ENCODE data around the gene DGKI. TPM values are rescaled to one million over a fixed set of nuclear protein-coding genes. Genes with fewer than 3 reads are reported as not detected.

DGKI gene
- polyA plus RNA-seq, 1 donor: 1.6 TPM

DNA sequence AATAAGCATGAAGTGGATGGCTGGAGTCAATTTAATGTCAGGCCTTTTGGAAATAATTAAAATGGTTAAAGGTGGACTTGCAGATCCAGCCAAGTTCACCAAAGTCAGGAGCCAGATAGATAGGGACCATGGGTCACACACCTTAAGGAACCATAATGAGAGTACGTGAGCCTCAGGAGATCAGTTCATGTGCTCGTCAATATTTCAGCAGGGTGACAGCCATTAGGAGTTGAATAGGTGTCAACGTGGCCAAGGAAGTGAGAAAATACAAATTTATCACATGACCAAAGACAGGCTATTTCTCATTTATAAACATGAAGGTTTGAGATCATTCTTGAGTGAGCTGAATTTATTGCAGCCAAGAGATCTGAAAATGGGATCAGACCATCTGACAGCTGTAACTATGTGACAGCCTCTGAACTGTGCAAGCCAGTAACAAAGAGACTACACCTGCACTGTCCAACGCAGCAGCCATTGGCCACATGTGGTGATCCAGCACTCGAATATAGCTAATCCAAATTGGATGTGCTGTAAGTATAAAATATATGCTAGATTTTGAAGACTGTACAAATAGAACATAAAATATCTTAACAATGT, 253.6 kb downstream of the DGKI start:
- no peak for DNase-seq

DNA sequence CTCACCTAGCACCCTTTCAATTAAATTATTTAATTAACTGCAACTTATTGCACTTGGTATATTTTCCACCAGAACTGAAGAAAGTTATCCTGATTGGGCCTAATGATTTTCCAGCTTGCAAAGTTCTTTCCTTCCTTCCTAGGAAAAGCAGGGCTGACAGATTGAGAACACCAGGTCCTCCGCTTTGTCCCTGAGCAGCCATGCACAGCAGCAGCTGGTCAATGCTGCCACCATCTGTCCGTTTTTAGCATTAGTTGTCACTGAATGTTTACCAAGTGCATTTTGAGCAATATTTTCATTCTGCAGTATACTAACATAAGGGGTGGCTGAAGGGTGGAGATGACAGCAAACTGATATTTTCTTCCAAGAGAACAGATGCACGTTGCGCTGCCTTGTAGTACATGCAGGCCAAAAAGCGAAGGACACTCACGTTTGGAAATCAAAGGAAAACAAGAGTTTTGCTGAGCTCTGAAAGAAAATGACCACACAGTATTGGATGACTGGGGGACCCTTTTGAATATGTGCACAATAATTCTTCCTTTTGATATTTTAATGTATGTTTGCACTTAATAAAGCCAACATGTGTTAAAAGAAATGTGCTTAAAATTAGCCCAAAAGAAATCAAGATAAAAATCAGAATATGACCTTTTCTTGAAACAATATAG, 254.4 kb downstream of the DGKI start:
- peak; percentile 64 for DNase-seq

DNA sequence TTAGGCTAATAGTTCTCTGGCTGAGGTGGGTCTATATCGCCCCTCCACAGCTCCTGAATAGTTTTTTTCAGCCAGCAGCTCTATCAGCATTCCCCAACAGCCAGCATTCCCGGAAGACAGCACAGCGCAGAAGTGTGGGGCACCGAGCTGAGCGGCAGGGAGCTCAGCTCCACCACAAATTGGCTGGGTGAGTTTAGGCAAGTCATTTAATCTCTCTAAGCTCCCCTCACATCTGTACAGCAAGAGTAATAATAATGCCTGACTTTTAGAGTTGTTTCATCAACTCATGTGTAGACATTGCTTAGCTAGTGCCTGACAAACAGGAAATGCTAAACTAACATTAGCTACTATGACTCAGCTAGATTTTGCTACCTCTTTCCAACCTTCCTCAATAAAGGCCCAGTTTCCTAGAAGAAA, 255.3 kb downstream of the DGKI start:
- no peak for DNase-seq

- no peak for DNase-seq
Observed at GRCh38 chr7:137590756-137591305, 255.9 kb downstream of the DGKI start.

DNA sequence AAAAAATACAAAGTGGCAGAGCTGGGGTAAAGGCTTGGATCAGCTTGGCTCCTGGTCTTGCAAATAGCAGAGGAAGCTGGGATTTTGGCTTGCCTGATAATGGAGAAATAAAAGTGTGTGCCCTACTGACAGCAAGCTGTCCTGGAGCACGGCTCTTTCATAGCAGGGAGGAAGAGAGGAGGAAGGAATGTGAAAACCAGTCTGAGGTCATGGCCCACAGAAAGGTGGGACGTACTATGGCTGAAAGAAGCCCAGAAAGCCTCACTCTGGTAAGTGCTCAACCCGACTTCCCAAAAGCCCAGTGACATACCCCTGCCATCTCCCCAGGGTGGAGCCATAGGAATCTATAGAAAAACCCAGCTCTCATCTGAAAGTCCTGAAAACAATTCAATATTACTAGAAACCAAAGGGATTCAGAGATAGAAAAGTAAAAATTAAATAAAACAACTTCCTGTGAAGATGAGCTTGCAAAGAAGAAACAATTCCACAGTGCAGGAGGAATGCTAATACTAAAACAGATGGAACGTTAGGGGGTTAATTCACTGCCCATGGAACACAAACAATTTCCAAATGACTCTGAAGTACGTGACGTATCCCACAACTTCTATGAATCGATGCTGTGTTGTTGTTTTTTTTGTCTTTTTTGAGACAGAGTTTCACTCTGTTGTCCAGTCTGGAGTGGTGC, 256.6 kb downstream of the DGKI start:
- DNase-seq: no peak

- DNase-seq: no peak
Observed at GRCh38 chr7:137587326-137587725, 259.4 kb downstream of the DGKI start.

GRCh38 chr7:137585591-137585990, 261.2 kb downstream of the DGKI start:
- DNase-seq: no peak

DNA sequence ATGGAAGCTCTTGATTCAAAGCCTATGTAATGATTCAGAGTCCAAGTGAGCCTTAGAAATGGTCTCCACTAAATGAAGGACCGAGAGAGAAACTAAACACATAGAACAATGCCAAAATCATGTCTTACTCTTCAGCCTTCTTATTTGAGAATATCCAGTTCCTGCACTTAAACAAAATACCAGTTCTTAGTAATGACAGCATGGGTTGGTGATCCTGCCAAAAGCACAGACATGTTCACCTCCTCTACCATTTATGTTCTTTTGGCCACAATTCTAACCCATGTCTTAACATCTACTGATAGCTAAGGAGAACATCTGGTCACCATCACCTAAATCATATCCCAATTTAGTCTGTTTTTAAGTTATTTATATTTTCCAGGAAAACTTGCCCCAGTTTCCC, 263.6 kb downstream of the DGKI start:
- no peak for DNase-seq

- DNase-seq: no peak
Observed at GRCh38 chr7:137579913-137580640, 266.7 kb downstream of the DGKI start.

GRCh38 chr7:137578541-137578940, 268.2 kb downstream of the DGKI start:
- DNase-seq: no peak

DNA sequence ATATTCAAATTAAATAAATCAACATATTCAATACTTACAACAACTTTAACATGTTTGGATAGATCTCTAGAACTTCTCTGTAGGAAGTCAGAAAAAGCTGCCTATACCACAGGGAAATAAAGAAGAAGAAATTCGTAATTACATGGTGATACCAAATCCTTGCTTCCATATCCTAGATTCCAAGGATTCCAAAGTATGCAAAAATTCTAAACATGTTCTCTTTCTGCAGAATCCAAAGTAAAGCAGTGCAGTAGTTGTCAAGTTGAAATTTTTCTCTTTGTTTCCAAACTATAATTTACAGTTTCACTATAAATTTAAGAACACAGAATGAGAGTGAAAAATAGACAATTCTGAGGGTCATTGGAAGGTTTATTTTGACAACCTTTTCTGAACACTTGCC, 269.6 kb downstream of the DGKI start:
- DNase-seq: no peak

DNA sequence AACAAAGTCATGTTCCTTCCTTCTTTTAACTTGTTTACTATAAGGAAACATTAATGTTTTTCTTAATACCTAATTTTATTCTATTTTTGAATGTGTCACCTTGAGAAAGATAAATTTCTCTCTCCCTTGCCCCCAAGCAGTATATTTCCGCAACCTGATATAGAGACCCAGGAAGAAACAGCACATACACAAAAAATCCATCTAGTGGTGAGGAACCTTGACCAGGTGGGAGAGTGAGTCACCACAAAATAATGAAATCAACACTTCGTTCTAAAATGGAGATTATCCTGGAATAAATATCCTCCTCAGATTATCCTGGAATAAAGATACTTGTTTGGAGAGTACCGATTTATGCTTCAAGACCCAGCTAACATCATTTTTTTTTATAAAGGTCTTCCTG, 270.3 kb downstream of the DGKI start:
- no peak for DNase-seq

- no peak for DNase-seq
Observed at GRCh38 chr7:137574812-137575211, 272.0 kb downstream of the DGKI start.

GRCh38 chr7:137572056-137572784, 274.6 kb downstream of the DGKI start:
- no peak for DNase-seq

DNA sequence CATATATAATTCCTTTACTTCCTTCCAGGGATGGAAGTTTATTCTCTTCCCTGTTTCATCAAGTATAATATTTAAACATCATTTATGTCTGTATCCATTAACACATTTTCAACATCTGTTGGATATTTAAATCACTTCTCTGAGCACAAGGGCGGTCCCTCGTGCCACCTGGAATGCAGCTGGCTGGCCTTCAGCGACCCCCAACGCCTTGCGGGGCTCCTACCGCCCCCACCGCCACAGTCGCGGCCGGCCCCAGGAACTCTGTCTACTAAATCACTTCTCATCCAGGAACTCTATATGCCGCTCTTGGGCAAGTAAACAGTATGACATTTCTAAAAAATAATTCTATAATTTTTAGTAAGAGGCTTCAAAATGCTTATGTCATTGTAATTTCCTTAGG, 282.1 kb downstream of the DGKI start:
- DNase-seq: no peak

- no peak for DNase-seq
Observed at GRCh38 chr7:137563981-137564380, 282.8 kb downstream of the DGKI start.

- DNase-seq: no peak
Observed at GRCh38 chr7:137547485-137547884, 299.3 kb downstream of the DGKI start.

GRCh38 chr7:137546671-137547070, 300.1 kb downstream of the DGKI start:
- DNase-seq: no peak

- DNase-seq: no peak
Observed at GRCh38 chr7:137546009-137546408, 300.8 kb downstream of the DGKI start.

DNA sequence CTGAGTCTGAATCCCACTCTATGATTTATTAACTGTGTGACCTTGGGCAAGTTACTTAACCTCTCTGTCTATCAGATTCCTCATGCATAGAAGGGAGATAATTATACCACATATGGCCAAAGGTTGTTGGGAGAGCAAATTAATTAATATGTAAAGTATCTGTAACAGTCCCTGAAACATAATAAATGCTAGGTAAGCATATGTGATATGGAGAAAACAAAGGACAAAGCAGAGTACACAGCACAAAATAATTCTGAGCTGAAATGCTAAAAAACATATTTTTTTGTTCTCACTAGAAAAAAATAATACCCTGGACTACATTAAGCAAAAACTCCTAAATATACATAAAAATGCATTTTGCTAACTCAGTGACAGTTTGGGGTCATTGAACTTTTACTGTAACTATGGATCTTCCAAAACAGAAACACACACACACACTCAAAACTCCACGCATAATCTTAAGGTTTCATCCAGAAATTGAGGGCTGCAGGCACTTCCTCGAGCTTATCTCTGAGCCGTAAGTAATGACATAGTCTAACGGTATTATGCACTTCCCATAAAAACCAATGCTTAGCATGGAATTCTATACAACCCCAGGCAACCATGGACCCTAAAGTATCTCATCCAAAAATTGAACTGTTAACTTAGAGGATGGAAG, 301.6 kb downstream of the DGKI start:
- DNase-seq: no peak

DNA sequence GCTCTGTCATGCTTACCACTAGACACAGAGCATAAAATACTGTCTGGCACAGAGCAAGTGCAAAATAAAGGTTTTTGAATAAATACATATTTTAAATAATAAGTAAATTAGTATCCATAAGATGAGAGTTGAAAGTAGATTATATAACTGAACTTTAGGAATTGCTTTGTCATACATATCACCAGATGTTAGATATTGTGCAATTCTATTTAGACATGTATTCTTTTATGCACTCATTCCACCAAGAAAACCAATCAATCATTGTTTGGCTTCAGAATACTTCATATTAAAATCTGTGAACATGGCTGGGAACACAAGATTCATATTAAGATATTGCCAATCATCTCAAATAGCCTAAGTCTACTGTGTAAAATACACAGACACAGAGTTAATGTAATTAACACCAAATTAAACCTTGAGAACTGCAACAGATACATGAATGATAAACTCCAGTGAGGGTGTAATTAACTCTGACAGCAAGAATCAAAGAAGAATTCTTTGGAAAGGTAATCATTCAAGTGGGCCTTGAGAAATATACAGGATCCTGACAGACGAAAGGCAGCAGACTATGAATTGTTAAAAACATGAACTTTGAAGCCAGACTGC, 302.2 kb downstream of the DGKI start:
- DNase-seq: no peak

All from left kidney (tissue), 2 donors.